K562 (cell line): ENCODE results near the gene HPS1.

Experiments used
- CEBPB ChIP-seq: fragments of 450-650 bp; IDR thresholded peaks from 2 replicates; pipeline ENCODE4 v1.6.1; 2016; ENCODE audit warnings: missing genetic modification characterization, missing compliant biosample characterization
- GABPA ChIP-seq: fragments of 200-800 bp; sonication (Bioruptor generic); conservative IDR thresholded peaks from 2 replicates; pipeline ENCODE4 v1.6.1; 2016; ENCODE audit warnings: low read depth, missing genetic modification characterization, missing compliant biosample characterization
- NR2C2 ChIP-seq, 2 experiments: fragments of 200-800 bp in 1 of 2; sonication (Bioruptor generic) in 1 of 2; sonication (generic) in 1 of 2; formaldehyde crosslinking in 1 of 2; IDR thresholded peaks; 2 replicates each; pipeline versions ENCODE4 v1.6.1 to v1.8.0; 2016 to 2022; ENCODE audit warnings: mild to moderate bottlenecking in 1 of 2, missing compliant biosample characterization in 1 of 2, missing genetic modification characterization in 1 of 2, missing genetic modification reagents in 1 of 2
- SIRT6 ChIP-seq: IDR thresholded peaks from one replicate; pipeline ENCODE4 v1.6.1; 2012; ENCODE audit warnings: low read depth, mild to moderate bottlenecking, control low read depth, inconsistent platforms, low read length, moderate library complexity
- SPI1 ChIP-seq: IDR thresholded peaks from 2 replicates; pipeline ENCODE4 v1.6.1; 2011; ENCODE audit warnings: low read depth, low read length, control low read depth, borderline replicate concordance
- U2AF2 ChIP-seq: fragments of 200-400 bp; formaldehyde crosslinking; optimal IDR thresholded peaks from 2 replicates; pipeline ENCODE3; 2017; ENCODE audit warnings: low read depth, mild to moderate bottlenecking, low read length
- ZNF124 ChIP-seq: sonication (generic); formaldehyde crosslinking; IDR thresholded peaks from 2 replicates; pipeline ENCODE4 v1.8.1; 2022; ENCODE audit warnings: missing genetic modification reagents
- ZNF324 ChIP-seq: fragments of 250-450 bp; sonication (Bioruptor Pico); IDR thresholded peaks from 2 replicates; pipeline ENCODE4 v1.4.0; 2020; ENCODE audit warnings: mild to moderate bottlenecking
- ZNF740 ChIP-seq, 3 experiments: fragments of 200-800 bp in 1 of 3; sonication (Bioruptor generic) in 1 of 3; sonication (generic) in 1 of 3; formaldehyde crosslinking in 1 of 3; IDR thresholded peaks; 2 replicates each; pipeline versions ENCODE4 v1.6.1 to v1.8.0; 2016 to 2022; ENCODE audit warnings: mild to moderate bottlenecking in 2 of 3, missing compliant biosample characterization in 2 of 3, missing genetic modification characterization in 2 of 3, missing genetic modification reagents in 1 of 3
- TF ChIP-seq, protein P1 (sequence below): sonication (generic); formaldehyde crosslinking; IDR thresholded peaks from 2 replicates; pipeline ENCODE4 v1.4.0; 2020; ENCODE audit warnings: mild to moderate bottlenecking, missing genetic modification reagents
- TF ChIP-seq, protein P2 (sequence below): sonication (generic); formaldehyde crosslinking; IDR thresholded peaks from 2 replicates; pipeline ENCODE4 v1.9.0; 2022; ENCODE audit warnings: mild to moderate bottlenecking, missing genetic modification reagents
- TF ChIP-seq, protein P3 (sequence below), 3 experiments: IDR thresholded peaks in 2 of 3; conservative IDR thresholded peaks in 1 of 3; 2 replicates each; pipeline ENCODE4 v1.5.1; 2011 to 2012; ENCODE audit warnings: low read length in 3 of 3, mild to moderate bottlenecking in 3 of 3, control low read depth in 2 of 3, improper control_type of control experiment in 1 of 3, inconsistent platforms in 1 of 3, low read depth in 1 of 3, mixed read lengths in 1 of 3, moderate library complexity in 1 of 3; ENCODE audit not compliant: insufficient read depth in 2 of 3

- TF ChIP-seq ZNF740 (CRISPR knock-in tag; IDR thresholded peaks at IDR 0.05) (no peak), ZNF740 (tag; IDR thresholded peaks at IDR 0.05) (no peak), CEBPB (tag) (no peak), NR2C2 (CRISPR knock-in tag; IDR thresholded peaks at IDR 0.05) (no peak), NR2C2 (tag; IDR thresholded peaks at IDR 0.05) (no peak), U2AF2 (no peak), ZNF124 (CRISPR knock-in tag) (no peak), GABPA (tag) (no peak), SPI1 (no peak), SIRT6 (no peak), ZNF324 (no peak)
- TF ChIP-seq, protein P1, sequence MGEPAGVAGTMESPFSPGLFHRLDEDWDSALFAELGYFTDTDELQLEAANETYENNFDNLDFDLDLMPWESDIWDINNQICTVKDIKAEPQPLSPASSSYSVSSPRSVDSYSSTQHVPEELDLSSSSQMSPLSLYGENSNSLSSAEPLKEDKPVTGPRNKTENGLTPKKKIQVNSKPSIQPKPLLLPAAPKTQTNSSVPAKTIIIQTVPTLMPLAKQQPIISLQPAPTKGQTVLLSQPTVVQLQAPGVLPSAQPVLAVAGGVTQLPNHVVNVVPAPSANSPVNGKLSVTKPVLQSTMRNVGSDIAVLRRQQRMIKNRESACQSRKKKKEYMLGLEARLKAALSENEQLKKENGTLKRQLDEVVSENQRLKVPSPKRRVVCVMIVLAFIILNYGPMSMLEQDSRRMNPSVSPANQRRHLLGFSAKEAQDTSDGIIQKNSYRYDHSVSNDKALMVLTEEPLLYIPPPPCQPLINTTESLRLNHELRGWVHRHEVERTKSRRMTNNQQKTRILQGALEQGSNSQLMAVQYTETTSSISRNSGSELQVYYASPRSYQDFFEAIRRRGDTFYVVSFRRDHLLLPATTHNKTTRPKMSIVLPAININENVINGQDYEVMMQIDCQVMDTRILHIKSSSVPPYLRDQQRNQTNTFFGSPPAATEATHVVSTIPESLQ: no peak
- TF ChIP-seq, protein P2, sequence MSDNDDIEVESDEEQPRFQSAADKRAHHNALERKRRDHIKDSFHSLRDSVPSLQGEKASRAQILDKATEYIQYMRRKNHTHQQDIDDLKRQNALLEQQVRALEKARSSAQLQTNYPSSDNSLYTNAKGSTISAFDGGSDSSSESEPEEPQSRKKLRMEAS: no peak
- TF ChIP-seq, protein P3, sequence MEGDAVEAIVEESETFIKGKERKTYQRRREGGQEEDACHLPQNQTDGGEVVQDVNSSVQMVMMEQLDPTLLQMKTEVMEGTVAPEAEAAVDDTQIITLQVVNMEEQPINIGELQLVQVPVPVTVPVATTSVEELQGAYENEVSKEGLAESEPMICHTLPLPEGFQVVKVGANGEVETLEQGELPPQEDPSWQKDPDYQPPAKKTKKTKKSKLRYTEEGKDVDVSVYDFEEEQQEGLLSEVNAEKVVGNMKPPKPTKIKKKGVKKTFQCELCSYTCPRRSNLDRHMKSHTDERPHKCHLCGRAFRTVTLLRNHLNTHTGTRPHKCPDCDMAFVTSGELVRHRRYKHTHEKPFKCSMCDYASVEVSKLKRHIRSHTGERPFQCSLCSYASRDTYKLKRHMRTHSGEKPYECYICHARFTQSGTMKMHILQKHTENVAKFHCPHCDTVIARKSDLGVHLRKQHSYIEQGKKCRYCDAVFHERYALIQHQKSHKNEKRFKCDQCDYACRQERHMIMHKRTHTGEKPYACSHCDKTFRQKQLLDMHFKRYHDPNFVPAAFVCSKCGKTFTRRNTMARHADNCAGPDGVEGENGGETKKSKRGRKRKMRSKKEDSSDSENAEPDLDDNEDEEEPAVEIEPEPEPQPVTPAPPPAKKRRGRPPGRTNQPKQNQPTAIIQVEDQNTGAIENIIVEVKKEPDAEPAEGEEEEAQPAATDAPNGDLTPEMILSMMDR (IDR thresholded peaks at IDR 0.05 in 2 of 3, conservative IDR thresholded peaks at IDR 0.05 in 1 of 3; ENCODE audit: insufficient read depth in 2 of 3, low read depth in 1 of 3, low read length in 3 of 3): peak; percentile 43 to 60 (median 49)
These were observed 58.6 kb downstream of the HPS1 start for GRCh38 chr10:98388101-98388655.
